ENCODE data around the gene VASN. TPM values are rescaled to one million over a fixed set of nuclear protein-coding genes. Genes with fewer than 3 reads are reported as not detected.

Gene VASN
- total RNA-seq, 1 experiment from 2014 or later, result 18.1 TPM

DNA sequence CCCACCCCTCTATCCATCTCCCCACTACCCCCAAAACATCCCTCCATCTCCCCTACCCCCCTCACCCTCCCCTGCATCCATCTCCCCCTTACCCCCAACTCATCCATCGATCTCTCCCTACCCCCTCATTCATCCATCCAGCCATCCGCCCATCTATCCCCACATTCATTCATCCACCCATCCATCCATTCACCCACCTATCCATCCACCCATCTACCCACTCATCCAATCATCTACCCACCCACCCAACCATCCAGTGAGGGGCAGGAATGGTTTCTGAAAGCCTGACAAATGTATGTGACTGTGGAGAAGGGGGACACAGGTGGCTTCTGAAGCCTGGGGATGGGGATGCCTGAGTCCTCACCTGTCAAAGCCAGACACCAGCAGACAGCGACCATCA is 11.7 kb upstream of the VASN start:
- no peak for DNase-seq
- peaks cover 43% of the 10 kb centered on the region for H3K36me3 Mint-ChIP-seq (ENCODE audit: insufficient read depth, unreplicated experiment)
- intact Hi-C loops (cut with micrococcal nuclease; ENCODE audit: unreplicated experiment), result loop anchor here (1.0 kb wide), 1 partner anchor 42 kb away; no protein-coding TSS in a partner anchor
- no peaks in the 10 kb centered on the region for H3K4me1 Mint-ChIP-seq (ENCODE audit: low read depth, unreplicated experiment)
- TF ChIP-seq, protein P1, sequence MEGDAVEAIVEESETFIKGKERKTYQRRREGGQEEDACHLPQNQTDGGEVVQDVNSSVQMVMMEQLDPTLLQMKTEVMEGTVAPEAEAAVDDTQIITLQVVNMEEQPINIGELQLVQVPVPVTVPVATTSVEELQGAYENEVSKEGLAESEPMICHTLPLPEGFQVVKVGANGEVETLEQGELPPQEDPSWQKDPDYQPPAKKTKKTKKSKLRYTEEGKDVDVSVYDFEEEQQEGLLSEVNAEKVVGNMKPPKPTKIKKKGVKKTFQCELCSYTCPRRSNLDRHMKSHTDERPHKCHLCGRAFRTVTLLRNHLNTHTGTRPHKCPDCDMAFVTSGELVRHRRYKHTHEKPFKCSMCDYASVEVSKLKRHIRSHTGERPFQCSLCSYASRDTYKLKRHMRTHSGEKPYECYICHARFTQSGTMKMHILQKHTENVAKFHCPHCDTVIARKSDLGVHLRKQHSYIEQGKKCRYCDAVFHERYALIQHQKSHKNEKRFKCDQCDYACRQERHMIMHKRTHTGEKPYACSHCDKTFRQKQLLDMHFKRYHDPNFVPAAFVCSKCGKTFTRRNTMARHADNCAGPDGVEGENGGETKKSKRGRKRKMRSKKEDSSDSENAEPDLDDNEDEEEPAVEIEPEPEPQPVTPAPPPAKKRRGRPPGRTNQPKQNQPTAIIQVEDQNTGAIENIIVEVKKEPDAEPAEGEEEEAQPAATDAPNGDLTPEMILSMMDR (IDR thresholded peaks at IDR 0.05; ENCODE audit: unreplicated experiment), result no peak
- no peak overlapping the region for H3K27ac Mint-ChIP-seq (ENCODE audit: unreplicated experiment)
- CTCF ChIA-PET, result interaction anchor here (0.6 to 3.7 kb wide), 8 partner anchors 9 to 86 kb away, joined by 3 to 53 read pairs (median 4); no protein-coding TSS in a partner anchor
- H3K9me3 Mint-ChIP-seq (ENCODE audit: low read depth, unreplicated experiment), result no peaks in the 10 kb centered on the region
- no peak overlapping the region for H3K4me3 Mint-ChIP-seq (ENCODE audit: low read depth, unreplicated experiment)
- no TSS peak for BruUV-seq (replicated peaks)
- H3K27me3 Mint-ChIP-seq (ENCODE audit: unreplicated experiment), result no peaks in the 10 kb centered on the region

DNA sequence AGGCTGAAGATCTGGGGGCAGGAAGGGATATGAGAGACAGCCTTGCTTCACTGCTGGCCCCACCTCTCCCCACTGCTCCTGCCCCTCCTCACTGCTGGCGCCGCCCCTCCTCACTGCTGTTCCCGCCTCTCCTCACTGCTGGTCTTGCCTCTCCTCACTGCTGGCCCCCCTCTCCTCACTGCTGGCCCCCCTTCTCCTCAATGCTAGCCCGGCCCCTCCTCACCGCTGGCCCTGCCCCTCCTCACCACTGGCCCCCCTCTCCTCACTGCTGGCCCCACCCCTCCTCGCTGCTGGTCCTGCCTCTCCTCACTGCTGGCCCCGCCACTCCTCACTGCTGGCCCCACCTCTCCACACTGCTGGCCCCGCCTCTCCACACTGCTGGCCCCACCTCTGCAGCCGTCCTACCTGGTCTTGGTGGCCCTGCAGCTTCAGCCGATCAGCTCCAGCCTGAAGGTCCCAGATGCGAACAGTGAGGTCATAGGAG is 11.1 kb upstream of the VASN start:
- TF ChIP-seq, protein P1 (IDR thresholded peaks at IDR 0.05; ENCODE audit: unreplicated experiment), result no peak
- intact Hi-C loops (cut with micrococcal nuclease; ENCODE audit: unreplicated experiment), result no loop called here
- no peak overlapping the region for H3K4me3 Mint-ChIP-seq (ENCODE audit: low read depth, unreplicated experiment)
- H3K9me3 Mint-ChIP-seq (ENCODE audit: low read depth, unreplicated experiment), result no peaks in the 10 kb centered on the region
- no peaks in the 10 kb centered on the region for H3K4me1 Mint-ChIP-seq (ENCODE audit: low read depth, unreplicated experiment)
- DNase-seq, result no peak
- H3K36me3 Mint-ChIP-seq (ENCODE audit: insufficient read depth, unreplicated experiment), result peaks cover 43% of the 10 kb centered on the region
- CTCF ChIA-PET, result interaction anchor here (3.7 kb wide), 1 partner anchor 42 kb away, joined by 53 read pairs; no protein-coding TSS in a partner anchor
- BruUV-seq (replicated peaks), result no TSS peak
- H3K27me3 Mint-ChIP-seq (ENCODE audit: unreplicated experiment), result no peaks in the 10 kb centered on the region
- H3K27ac Mint-ChIP-seq (ENCODE audit: unreplicated experiment), result no peak overlapping the region

DNA sequence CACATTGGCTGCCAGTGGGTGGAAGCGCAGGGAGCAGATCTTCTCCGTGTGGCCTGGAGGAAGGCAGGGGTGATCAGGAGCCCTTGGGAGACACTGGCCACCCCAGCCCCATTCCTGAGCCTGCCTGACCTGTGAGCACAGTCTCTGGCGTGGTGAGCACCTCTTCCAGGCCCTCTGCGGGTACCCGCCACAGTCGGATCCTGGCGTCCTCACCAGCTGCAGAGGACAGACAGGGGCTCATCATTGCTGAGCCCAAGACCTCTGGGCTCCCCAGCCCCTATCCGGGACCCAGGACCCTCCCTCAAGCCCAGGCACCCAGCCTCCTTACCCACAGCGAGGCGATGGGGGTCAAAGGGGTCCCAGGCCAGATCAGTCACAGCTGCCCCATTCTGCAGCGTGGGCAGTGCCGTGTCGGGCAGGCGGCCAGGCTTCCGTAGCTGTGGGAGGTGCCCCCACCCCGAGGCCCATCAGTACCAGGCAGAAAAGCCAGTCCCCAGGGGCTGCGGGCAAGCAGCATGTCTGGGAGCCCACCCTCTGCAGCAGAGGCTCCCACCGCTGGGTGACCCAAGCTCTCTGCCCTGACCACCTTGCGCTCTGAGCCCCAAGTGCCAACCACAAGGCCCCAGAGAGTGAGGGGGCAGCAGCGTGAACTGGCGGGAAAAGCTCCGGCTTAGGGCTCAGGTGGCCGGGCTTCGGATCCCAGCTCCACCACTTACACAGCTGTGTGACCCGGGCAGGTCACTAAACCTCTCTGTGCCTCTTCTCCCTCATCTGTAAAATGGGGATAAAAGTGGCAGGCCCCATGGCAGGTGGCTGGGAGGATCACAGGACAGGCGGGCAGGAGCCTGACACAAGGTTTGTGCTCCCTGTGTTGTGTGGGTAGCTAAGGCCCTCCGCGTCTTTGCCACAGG is 10.4 kb upstream of the VASN start:
- peaks cover 43% of the 10 kb centered on the region for H3K36me3 Mint-ChIP-seq (ENCODE audit: insufficient read depth, unreplicated experiment)
- no peak overlapping the region for H3K4me3 Mint-ChIP-seq (ENCODE audit: low read depth, unreplicated experiment)
- no peak overlapping the region for H3K27ac Mint-ChIP-seq (ENCODE audit: unreplicated experiment)
- no peaks in the 10 kb centered on the region for H3K27me3 Mint-ChIP-seq (ENCODE audit: unreplicated experiment)
- BruUV-seq (replicated peaks), result no TSS peak
- intact Hi-C loops (cut with micrococcal nuclease; ENCODE audit: unreplicated experiment), result no loop called here
- no peaks in the 10 kb centered on the region for H3K9me3 Mint-ChIP-seq (ENCODE audit: low read depth, unreplicated experiment)
- no peaks in the 10 kb centered on the region for H3K4me1 Mint-ChIP-seq (ENCODE audit: low read depth, unreplicated experiment)
- TF ChIP-seq, protein P1 (IDR thresholded peaks at IDR 0.05; ENCODE audit: unreplicated experiment), result no peak
- CTCF ChIA-PET, result interaction anchor here (3.7 kb wide), 1 partner anchor 41 kb away, joined by 53 read pairs; no protein-coding TSS in a partner anchor
- no peak for DNase-seq

DNA sequence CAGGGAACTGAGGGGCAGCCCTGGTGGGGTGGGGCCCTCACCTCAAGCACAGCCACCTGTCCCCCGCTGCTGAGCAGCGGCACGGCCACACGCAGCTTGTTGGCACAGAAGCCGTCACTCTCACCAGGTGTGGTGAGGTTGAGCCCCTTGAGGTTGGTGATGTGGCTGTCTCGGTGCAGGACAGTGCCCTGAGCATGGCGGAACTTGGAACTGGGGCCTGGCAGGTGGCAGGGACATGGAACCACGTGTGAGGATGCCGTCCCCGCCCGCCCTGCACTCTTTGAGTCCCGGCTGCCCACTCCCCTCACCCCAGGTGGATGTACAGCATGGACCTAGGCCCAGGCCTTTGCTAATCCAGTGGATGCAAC is 9.7 kb upstream of the VASN start:
- H3K4me1 Mint-ChIP-seq (ENCODE audit: low read depth, unreplicated experiment), result peaks cover 6% of the 10 kb centered on the region
- no peaks in the 10 kb centered on the region for H3K9me3 Mint-ChIP-seq (ENCODE audit: low read depth, unreplicated experiment)
- H3K36me3 Mint-ChIP-seq (ENCODE audit: insufficient read depth, unreplicated experiment), result peaks cover 38% of the 10 kb centered on the region
- no peak for DNase-seq
- no peaks in the 10 kb centered on the region for H3K27me3 Mint-ChIP-seq (ENCODE audit: unreplicated experiment)
- no peak overlapping the region for H3K27ac Mint-ChIP-seq (ENCODE audit: unreplicated experiment)
- TF ChIP-seq, protein P1 (IDR thresholded peaks at IDR 0.05; ENCODE audit: unreplicated experiment), result no peak
- no TSS peak for BruUV-seq (replicated peaks)
- H3K4me3 Mint-ChIP-seq (ENCODE audit: low read depth, unreplicated experiment), result no peak overlapping the region
- intact Hi-C loops (cut with micrococcal nuclease; ENCODE audit: unreplicated experiment), result no loop called here
- CTCF ChIA-PET, result interaction anchor here (0.7 kb wide), 1 partner anchor 41 kb away, joined by 4 read pairs; no protein-coding TSS in a partner anchor

Measured in Calu3 (cell line).